ENCODE results near the gene DOHH.

The DOHH gene

GRCh38 chr19:3476830-3477229 is 23.6 kb downstream of the DOHH start:
- DNase-seq = no peak

GRCh38 chr19:3475449-3475848 is 25.0 kb downstream of the DOHH start:
- DNase-seq = no peak

DNA sequence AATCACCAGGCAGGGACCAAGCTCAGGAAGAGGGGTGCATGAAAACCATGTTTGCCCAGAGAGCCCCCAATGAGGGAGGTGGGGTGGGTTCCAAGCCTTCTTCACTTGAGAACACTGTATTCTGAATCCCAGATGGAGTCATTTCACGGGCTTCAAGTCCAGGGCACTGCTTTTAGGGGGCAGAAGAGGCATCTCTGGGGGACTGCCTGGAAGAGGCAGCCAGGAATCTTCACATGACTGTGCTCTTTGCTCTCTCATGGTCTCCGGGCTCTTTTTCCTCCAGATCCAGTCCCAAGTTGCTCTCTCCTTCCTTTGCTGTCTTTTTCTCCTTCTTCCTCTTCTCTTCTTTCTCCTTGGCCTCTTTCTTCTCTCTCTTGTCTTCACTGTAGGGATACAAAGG is 25.9 kb downstream of the DOHH start:
- no peak for DNase-seq

DNA sequence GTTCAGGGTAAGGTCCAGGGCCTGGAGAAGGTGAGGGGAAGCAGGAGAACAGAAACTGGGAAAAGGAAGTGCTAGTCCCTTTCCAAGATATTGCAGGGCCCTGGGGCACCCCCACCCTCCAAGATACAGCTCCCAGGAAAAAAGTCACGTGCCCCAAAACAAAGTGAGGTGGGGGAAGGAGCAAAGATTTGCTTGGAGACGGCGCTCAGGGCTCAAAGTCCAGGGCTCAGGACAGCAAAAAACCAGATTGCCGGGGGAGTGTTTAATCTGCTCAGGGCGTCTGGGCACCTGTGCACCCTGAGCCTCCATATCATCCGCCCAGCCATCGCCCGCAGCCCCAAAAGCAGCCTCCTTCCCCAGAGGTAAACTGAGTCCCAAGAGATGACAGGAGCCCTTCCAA is 26.5 kb downstream of the DOHH start:
- no peak for DNase-seq

- DNase-seq = no peak
Measured at GRCh38 chr19:3471954-3472655, 28.4 kb downstream of the DOHH start.

DNA sequence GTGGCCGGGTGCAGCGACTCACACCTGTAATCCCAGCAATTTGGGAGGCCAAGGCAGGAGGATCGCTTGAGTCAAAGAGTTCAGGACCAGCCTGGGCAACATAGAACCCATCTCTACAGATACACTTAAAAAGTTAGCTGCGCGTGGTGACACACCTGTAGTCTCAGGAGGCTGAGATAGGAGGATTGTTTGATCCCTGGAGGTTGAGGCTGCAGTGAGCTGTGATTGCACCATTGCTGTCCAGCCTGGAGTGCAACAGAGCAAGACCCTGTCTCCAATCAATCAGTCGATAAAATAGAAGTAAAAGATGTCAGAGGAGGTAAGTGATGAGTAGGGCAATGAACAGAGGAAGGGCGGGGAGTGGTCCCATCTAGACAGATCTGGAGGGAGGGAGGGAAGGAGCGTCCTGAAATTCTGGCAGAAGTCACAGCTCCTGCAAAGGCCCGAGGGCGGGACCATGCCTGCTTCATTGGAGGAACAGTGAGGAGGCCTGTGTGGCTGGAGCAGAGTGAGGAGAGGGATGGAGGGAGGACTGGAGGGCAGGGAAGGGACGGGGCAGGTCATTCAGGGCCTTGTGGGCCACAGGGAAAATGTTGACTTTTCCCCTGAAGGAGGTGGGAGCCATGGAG is 29.9 kb downstream of the DOHH start:
- DNase-seq = no peak

DNA sequence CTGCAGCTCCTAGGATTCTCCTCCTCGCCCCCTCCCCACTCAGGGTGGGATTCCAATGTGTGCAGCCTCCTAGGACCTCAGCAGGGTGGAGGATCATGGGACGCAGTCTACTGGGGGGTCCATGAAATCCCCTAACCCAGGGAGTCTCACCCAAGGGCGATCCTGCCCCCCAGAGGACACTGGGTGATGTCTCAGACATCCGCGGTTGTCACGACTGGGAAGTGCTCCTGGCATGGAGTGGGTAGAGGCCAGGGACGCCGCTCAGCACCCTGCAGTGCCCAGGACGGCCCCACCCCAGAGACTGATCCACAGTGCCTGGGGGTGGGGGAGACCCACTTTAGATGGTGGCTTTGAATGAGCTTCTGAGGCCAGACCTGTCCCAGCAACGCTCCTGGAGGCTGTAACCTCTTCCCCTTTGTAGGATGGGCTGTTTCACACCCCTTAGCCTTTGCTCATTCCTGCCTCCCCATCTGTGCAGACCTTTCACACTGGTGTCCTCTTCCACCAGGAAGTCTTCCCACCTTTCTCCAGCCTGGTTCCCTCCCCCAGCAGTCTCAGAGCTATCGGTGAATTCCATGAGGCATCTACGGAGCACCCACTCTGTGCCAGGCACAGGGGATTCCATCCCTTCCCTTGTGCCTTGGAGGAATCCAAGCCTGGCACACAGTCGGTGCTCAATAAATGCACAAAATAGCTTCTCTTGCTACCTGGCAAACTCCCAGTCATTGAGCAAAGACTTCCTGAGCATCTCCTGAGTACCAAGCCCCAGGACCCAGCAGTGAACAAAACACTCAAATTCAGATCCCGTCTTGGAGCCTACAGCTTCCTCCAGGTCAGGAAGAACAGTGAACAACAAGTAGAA is 30.6 kb downstream of the DOHH start:
- no peak for DNase-seq

- DNase-seq = no peak
Measured at GRCh38 chr19:3468211-3468610, 32.3 kb downstream of the DOHH start.

GRCh38 chr19:3467437-3468198 is 32.9 kb downstream of the DOHH start:
- DNase-seq = no peak

DNA sequence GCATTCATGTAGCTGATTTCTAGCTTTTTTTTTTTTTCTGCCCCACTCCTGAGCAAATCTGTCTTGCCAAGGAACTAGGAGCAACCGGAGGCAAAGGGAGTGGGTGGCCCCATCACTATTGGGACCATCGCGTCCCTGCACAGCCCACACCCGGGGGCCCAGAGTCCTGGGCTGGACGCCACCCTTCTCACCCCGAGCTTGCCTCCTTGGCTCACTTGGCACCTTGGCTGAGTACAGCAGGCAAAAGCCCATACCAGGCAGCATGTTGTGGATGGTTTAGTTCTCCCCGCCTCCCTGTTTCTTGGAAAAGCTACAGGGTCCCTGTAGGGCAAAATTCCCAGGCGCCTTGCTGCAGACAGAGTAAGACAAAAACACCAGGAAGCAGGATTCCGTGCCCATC is 33.8 kb downstream of the DOHH start:
- DNase-seq = no peak

GRCh38 chr19:3465552-3465951 is 34.9 kb downstream of the DOHH start:
- DNase-seq = no peak

DNA sequence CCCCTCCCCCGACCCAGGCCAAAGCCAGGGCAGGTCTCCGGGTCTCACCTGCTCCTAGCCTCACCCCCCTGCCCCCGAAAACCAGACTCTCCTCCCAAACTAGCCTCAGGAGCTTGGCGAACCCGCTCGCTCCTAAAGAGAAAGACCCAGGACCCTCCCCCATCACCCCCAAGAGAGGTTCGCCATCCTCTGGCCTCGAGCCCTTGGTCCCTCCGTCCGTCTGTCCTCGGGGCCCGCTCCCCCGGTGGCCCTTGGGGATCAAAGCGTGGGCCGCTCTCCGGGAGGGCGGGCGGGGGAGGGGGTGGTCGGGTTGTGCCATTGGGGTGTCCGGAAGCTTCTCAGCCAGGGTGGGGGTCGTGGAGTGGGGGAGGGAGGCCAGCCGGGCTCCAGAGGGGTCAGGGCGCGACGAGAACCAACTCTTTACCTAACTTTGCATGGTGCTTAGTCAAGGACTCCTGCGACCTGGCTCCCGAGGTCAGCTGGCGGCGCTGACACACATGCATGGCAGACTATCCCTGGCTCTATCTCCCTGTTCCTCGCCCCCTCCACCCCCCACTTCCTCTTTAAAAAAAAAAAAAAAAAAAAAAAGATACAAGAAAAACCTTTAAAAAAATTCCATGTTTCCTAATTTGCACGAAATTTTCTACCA is 35.8 kb downstream of the DOHH start:
- no peak for DNase-seq

DNA sequence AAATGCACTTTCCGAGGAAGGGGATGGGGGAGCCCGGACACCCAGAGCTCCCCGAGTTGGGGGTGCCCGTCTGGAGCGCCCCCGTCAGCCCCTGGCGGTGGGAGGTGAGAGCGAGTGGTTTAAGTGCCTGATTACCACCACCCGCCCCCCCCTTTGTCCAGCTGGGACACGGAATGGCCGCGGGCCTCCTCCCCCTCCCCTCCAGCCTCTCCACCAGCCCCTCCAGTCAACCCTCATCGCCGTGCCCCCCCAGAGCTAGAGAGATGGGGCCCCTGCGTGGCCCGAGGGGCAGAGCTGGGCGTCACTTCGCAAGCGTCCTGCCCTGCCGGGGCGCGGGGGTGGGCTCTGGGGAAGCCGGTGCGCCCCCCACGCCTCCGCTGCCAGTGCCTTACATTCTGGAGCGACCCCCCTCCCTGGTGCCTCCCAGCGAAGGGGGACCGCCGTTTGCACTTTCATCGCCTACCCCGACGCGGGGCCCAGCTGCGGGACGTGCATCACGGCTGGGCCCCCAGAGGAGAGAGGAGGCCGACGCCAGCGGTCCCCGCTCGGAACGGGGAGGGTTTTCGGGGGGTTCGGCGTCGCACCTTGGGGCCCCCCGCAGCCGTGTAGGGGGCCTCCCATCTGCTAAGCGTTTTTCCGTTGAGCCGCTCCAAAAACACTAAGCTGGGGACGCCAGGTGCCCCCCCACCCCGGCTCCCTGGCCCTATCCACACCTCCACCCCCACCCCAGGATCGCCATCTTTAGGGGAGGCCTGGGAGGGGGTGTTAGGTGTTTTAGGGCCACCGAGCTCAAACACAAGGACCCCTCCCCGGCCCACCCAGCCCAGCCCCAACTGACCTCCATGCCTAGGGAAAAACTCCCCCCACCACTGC is 36.5 kb downstream of the DOHH start:
- no peak for DNase-seq

GRCh38 chr19:3462991-3463713 is 37.3 kb downstream of the DOHH start:
- no peak for DNase-seq

- no peak for DNase-seq
Measured at GRCh38 chr19:3459965-3460582, 40.4 kb downstream of the DOHH start.

DNA sequence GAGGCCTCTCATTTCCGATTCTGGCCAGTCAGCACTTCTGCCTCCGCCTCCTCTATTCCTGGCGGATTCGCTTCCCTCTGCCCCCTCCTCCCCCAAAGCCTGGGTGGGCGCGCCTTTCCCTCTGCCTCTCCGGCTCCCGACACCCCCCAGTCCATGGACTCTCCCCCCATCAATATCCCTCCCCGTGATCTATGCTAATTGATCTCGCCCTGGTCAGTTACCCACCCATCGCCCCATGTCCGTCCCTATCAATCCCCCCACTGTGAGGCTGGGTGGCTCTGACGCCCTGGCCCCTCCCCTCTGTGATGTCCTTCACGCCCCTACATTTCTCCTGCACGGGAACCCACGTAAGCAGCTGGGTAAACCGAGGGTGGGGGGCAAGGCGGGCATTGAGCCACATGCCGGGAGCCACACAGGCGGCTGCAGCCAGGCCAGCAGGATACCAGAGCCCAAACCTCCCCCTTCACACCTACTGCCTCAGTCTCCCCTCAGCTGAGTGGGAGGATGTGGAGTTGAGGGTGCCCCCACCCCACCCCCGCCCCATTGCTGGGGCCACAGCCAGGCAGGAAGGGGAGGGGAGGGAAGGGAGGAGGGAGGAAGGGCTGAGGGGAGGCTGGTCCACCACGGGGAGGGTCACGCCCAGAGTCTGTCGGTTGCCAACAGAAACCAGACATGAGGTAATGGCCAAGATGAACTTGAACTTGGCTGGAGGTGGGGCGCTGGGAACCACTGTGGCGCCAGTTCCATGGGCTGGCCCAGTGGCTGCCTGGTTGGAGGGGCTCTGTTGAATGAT is 41.2 kb downstream of the DOHH start:
- no peak for DNase-seq

GRCh38 chr19:3458229-3459088 is 42.0 kb downstream of the DOHH start:
- no peak for DNase-seq

GRCh38 chr19:3457528-3458228 is 42.8 kb downstream of the DOHH start:
- no peak for DNase-seq
